GM12801 (cell line): Measurements from ENCODE around the gene CALN1.

Experiments
- CTCF ChIP-seq: IDR thresholded peaks from one replicate; pipeline ENCODE4 v1.5.1; 2011; ENCODE audit warnings: control low read depth; ENCODE audit not compliant: insufficient read length; ENCODE audit errors: extremely low read depth

Gene CALN1

GRCh38 chr7:72077786-72078185 is 334.4 kb downstream of the CALN1 start:
- no peak for TF ChIP-seq CTCF

GRCh38 chr7:72072901-72073300 is 339.2 kb downstream of the CALN1 start:
- no peak for TF ChIP-seq CTCF

DNA sequence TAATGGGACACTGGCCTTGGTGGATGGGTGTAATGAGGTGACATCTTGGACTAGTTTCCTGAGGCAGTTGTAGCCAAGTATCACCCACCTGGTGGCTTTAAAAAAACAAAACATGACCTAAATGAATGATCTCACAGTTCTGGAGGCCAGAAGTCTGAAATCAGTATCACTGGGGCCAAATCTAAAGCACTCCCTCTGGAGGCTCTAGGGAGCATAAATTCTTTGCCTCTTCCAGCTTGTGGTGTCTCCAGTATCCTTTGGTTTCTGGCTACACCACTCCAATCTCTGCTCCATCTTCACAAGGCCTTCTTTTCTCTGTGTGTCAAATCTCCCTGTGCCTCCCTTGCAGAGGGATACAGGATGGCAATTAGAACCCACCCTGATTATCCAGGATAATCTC is 342.9 kb downstream of the CALN1 start:
- no peak for TF ChIP-seq CTCF

DNA sequence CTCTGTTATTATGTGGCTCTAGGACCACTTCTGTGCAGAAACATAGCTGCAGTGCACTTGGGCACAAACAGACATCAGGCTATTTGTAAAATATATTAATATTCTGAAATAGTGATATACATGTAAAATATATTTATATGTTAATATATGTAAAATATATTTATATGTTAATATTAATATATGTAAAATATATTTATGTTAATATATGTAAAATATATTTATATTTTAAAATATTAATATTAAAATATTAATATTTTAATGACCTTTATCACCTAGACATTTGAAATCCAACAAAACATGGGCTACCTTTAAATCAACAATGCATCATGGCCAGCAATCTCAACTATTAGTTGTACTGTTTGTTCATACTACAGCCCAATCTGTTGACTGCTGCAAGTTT is 347.2 kb downstream of the CALN1 start:
- TF ChIP-seq CTCF = no peak

DNA sequence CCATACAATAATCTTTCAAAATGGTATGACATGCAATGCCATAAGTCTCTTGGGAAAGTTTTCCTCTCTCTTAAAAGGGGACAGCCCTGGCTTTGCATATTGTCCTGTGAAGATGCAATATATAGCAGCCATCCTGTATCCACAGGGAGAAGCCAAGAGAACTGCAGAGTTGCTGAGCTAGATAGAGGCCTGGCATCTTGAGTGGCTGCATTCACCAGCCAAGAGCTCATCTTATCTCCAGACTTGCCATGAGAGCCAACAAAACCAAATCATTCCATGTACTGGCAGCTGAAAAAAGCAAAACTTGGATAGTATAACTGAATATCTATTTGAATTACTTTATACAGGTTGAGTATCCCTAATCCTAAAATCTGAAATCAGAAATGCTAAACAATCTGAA is 348.8 kb downstream of the CALN1 start:
- TF ChIP-seq CTCF = no peak

- TF ChIP-seq CTCF = no peak
These were observed 349.5 kb downstream of the CALN1 start for GRCh38 chr7:72062666-72063065.

- TF ChIP-seq CTCF = no peak
These were observed 352.2 kb downstream of the CALN1 start for GRCh38 chr7:72059925-72060324.

GRCh38 chr7:72058579-72058978 is 353.6 kb downstream of the CALN1 start:
- TF ChIP-seq CTCF = no peak
